DND-41 (cell line): ENCODE results near the gene MTFMT.

Source experiments
- CTCF ChIP-seq: IDR thresholded peaks from 2 replicates; pipeline ENCODE4 v1.5.1; 2012; ENCODE audit warnings: borderline replicate concordance, low read length, moderate library complexity, mild to moderate bottlenecking; ENCODE audit not compliant: poor library complexity, severe bottlenecking; ENCODE audit errors: extremely low read depth
- EZH2 ChIP-seq: IDR thresholded peaks from 3 replicates; pipeline ENCODE4 v1.6.1; 2012; ENCODE audit warnings: borderline replicate concordance, low read depth, mild to moderate bottlenecking, moderate library complexity, low read length, inconsistent platforms; ENCODE audit not compliant: severe bottlenecking

GRCh38 chr15:64970698-64971097, 58.7 kb downstream of the MTFMT start:
- no peak for TF ChIP-seq CTCF
- TF ChIP-seq EZH2: no peak
